Stimulated activated CD8-positive, alpha-beta memory T cell treated with anti-CD3 and anti-CD28 coated beads, Interleukin-7, amount 100 ng/mL, for 4 hours (primary cell): ENCODE results near the gene ZNF469.
A peak's percentile ranks its signal among the peaks of the same experiment; 100 is the strongest.

Experiments
- DNase-seq, 2 donors: peaks; one replicate each; pipeline ENCODE4 v3.0.0-alpha.2; 2020; ENCODE audit warnings: low read depth in 2 of 2

ZNF469 gene

DNA sequence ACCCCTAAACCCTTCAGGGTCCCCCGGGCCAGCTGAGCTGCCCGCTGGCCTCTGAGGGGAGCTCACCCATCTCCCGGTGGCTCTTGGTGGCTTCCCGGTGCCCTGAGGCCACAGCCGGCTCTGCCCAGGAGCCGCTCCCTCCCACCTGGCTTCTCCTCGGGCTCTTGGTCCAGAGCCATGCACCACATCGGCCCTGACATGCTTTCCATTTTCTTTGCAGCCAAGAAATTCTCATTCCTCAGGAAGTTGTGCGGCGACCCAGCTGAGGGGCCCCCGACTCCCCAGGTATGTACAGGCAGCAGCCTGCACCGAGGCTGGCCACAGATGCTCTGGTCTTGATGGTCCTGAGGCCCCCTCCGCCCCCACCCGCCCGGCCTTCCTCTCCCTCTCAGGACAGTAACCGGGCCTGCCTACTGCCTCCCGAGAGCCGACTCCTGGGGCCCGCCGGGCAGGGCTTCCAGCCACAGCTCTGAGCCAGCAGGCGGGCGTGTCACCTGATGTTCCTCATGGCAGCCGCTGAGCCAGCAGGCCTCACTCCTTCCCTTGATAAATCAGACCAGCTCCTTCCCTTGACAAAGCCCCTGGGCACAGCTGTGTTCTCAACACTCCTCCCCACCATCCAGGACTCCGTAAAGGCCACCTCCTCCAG lies 42.0 kb downstream of the ZNF469 start:
- DNase-seq, result no peak

- DNase-seq, result no peak
These were observed 43.3 kb downstream of the ZNF469 start for GRCh38 chr16:88426018-88426417.

- DNase-seq, result no peak
These were observed 44.6 kb downstream of the ZNF469 start for GRCh38 chr16:88427376-88427775.

- DNase-seq, result no peak
These were observed 45.4 kb downstream of the ZNF469 start for GRCh38 chr16:88428156-88428555.

- DNase-seq, result no peak
These were observed 46.0 kb downstream of the ZNF469 start for GRCh38 chr16:88428616-88429386.

DNA sequence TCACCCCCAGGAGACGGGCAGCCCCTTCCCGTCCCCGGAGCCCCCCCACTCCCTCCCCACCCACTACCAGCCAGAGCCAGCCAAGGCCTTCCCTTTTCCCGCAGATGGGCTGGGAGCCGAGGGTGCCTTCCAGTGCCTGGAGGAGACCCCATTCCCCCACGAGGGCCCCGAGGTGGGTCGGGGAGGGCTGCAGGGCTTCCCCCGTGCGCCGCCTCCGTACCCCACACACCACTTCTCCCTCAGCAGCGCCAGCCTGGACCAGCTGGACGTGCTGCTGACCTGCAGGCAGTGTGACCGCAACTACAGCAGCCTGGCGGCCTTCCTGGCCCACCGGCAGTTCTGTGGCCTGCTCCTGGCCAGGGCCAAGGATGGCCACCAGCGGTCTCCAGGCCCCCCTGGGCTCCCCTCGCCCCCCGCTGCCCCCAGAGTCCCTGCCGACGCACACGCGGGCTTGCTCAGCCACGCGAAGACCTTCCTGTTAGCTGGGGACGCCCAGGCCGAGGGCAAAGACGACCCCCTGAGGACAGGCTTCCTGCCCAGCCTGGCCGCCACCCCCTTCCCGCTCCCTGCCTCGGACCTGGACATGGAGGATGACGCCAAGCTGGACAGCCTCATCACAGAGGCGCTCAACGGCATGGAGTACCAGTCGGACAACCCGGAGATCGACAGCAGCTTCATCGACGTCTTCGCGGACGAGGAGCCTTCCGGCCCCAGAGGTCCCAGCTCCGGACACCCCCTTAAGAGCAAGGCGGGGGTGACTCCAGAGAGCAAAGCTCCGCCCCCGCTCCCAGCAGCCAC lies 46.8 kb downstream of the ZNF469 start:
- DNase-seq, result no peak

DNA sequence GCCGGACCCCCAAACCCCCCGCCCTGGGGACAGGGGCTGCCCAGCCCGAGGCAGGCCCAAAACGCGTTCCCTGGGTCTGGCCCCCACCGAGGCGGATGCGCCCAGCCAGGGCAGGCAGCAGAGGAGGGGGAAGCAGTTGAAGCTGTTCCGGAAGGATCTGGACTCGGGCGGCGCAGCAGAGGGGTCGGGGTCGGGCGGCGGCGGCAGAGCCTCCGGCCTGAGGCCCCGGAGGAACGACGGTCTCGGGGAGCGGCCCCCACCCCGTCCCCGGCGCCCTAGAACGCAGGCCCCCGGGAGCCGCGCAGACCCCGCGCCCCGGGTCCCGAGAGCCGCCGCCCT lies 47.4 kb downstream of the ZNF469 start:
- DNase-seq, result no peak

DNA sequence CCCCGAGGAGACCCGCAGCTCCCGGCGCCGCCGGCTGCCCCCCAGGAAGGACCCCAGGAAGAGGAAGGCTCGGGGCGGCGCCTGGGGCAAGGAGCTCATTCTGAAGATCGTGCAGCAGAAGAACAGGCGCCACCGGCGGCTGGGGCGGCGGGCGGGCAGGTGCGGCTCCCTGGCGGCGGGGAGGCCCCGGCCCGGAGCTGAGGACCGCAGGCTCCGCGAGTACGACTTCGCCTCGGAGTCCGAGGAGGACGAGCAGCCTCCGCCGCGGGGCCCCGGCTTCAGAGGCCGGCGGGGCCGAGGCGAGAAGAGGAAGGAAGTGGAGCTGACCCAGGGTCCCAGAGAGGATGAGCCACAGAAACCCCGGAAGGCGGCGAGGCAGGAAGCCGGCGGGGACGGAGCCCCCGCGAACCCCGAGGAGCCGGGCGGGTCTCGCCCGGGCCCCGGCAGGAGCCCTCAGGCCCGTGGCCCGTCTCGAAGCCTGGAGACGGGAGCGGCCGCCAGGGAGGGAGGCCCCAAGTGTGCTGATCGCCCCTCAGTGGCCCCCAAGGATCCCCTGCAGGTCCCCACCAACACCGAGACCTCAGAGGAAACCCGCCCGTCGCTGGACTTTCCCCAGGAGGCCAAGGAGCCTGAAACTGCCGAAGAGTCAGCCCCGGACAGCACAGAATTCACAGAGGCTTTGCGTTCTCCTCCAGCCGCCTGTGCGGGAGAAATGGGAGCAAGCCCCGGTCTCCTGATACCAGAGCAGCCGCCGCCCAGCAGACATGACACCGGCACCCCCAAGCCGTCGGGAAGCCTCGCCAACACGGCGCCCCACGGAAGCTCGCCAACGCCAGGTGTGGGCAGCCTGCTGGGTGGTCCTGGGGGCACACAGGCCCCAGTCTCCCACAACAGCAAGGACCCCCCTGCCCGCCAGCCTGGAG lies 48.0 kb downstream of the ZNF469 start:
- peak in 1 of 2 donors; percentile 35 for DNase-seq

DNA sequence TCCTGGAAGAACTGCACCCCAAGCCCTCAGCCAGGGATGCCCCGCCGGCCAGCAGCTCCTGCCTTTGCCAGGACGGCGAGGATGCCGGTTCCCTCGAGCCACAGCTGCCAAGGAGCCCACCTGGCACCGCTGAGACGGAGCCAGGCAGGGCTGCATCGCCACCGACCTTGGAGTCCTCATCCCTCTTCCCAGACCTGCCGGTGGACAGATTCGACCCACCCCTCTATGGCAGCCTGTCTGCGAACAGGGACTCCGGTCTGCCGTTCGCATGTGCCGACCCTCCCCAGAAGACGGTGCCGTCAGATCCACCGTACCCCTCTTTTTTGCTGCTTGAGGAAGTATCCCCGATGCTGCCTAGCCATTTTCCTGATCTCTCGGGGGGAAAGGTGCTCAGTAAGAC lies 48.9 kb downstream of the ZNF469 start:
- no peak for DNase-seq

GRCh38 chr16:88432174-88432573 lies 49.4 kb downstream of the ZNF469 start:
- DNase-seq, result no peak
